Natural killer cell treated with Interleukin-12 subunit alpha and Interleukin-12 subunit beta and Interleukin-15 and Interleukin-18, amount 100 ng/mL, for 72 hours (primary cell): ENCODE measurements around the gene ZNF593. TPM values are rescaled to one million over a fixed set of nuclear protein-coding genes. Genes with fewer than 3 reads are reported as not detected.

Experiments used
- ATAC-seq, 2 donors: fragments of 150-1000 bp; cut with Tn5 transposase in 1 of 2; sonication (Bioruptor Pico), chemical (Tn5 transposase) in 1 of 2; 2 replicates each; pipeline ENCODE4 v1.10.0; 2021
- DNase-seq: peaks from one replicate; pipeline ENCODE4 v3.0.0; 2022; ENCODE audit warnings: low spot score
- H3K27ac Mint-ChIP-seq, 2 donors: 1 replicate in 1 of 2; 2 replicates in 1 of 2; pipeline ENCODE4 v1.8.0; 2022; ENCODE audit warnings: mixed read lengths in 2 of 2, mild to moderate bottlenecking in 1 of 2, moderate library complexity in 1 of 2
- H3K27me3 Mint-ChIP-seq, 2 donors: 1 replicate in 1 of 2; 2 replicates in 1 of 2; pipeline ENCODE4 v1.8.0; 2022; ENCODE audit warnings: mixed read lengths in 2 of 2
- H3K36me3 Mint-ChIP-seq: one replicate; pipeline ENCODE4 v1.8.0; 2022; ENCODE audit warnings: mixed read lengths
- H3K4me1 Mint-ChIP-seq, 2 donors: 1 replicate in 1 of 2; 2 replicates in 1 of 2; pipeline ENCODE4 v1.8.0; 2022; ENCODE audit warnings: low read depth in 2 of 2, mixed read lengths in 2 of 2, mild to moderate bottlenecking in 1 of 2
- H3K4me3 Mint-ChIP-seq: one replicate; pipeline ENCODE4 v1.8.0; 2022; ENCODE audit warnings: mixed read lengths
- H3K9me3 Mint-ChIP-seq: 2 replicates; pipeline ENCODE4 v1.8.0; 2022; ENCODE audit warnings: mixed read lengths
- total RNA-seq, 2 donors: library from RNA; stranded (reverse); gene quantifications; one replicate each; pipeline ENCODE4 v1.2.3, GENCODE V29; 2022

ZNF593 gene
- 10 to 100 TPM; 36.6 to 73.8 TPM for total RNA-seq

- peak within 1 kb of the TSS; percentile 55 to 77 for H3K27ac Mint-ChIP-seq
- no peaks in the 10 kb centered on the region for H3K36me3 Mint-ChIP-seq
- peak; percentile 92 for DNase-seq
- peak; percentile 98 to 99 for ATAC-seq
- peaks cover 5 to 25% of the 10 kb centered on the region in 2 donors for H3K4me1 Mint-ChIP-seq
- H3K4me3 Mint-ChIP-seq: peak within 1 kb of the TSS; percentile 90
- H3K27me3 Mint-ChIP-seq: peaks cover 0 to 12% of the 10 kb centered on the region in 2 donors
- no peaks in the 10 kb centered on the region for H3K9me3 Mint-ChIP-seq
Observed at GRCh38 chr1:26169669-26170471, at the start of gene ZNF593. Gene ZNF593, plus strand, starts transcription at chr1:26169908. Its CDS starts 76 bp downstream, at chr1:26169984.

- H3K4me3 Mint-ChIP-seq: no peak overlapping the region
- DNase-seq (no peak), ATAC-seq (no peak)
- H3K27ac Mint-ChIP-seq: no peak overlapping the region
- peaks cover 19% of the 10 kb centered on the region for H3K36me3 Mint-ChIP-seq
- no peaks in the 10 kb centered on the region for H3K9me3 Mint-ChIP-seq
- peaks cover 0 to 2% of the 10 kb centered on the region in 2 donors for H3K27me3 Mint-ChIP-seq
- H3K4me1 Mint-ChIP-seq: peaks cover 10 to 24% of the 10 kb centered on the region in 2 donors
Observed at GRCh38 chr1:26121854-26122773, 47.6 kb upstream of the ZNF593 start.

- peaks cover 10 to 12% of the 10 kb centered on the region in 2 donors for H3K27me3 Mint-ChIP-seq
- H3K4me3 Mint-ChIP-seq: peak overlapping the region; percentile 26
- H3K4me1 Mint-ChIP-seq: peaks cover 21 to 34% of the 10 kb centered on the region in 2 donors
- DNase-seq (no peak), ATAC-seq (no peak)
- H3K27ac Mint-ChIP-seq: no peak overlapping the region
- peaks cover 15% of the 10 kb centered on the region for H3K36me3 Mint-ChIP-seq
- H3K9me3 Mint-ChIP-seq: no peaks in the 10 kb centered on the region
Observed at GRCh38 chr1:26122988-26123973, 46.4 kb upstream of the ZNF593 start.

GRCh38 chr1:26124418-26125331, 45.0 kb upstream of the ZNF593 start:
- Mint-ChIP-seq H3K4me3 (no peak overlapping the region), H3K27me3 (peaks cover 18 to 20% of the 10 kb centered on the region in 2 donors), H3K4me1 (peaks cover 23 to 39% of the 10 kb centered on the region in 2 donors), H3K9me3 (no peaks in the 10 kb centered on the region), H3K36me3 (peaks cover 15% of the 10 kb centered on the region), H3K27ac (no peak overlapping the region)
- ATAC-seq (no peak), DNase-seq (no peak)

GRCh38 chr1:26125382-26125781, 44.3 kb upstream of the ZNF593 start:
- Mint-ChIP-seq H3K4me3 (no peak overlapping the region), H3K9me3 (no peaks in the 10 kb centered on the region), H3K4me1 (peaks cover 23 to 39% of the 10 kb centered on the region in 2 donors), H3K27ac (peak overlapping the region in 1 of 2 donors; percentile 60), H3K27me3 (peaks cover 18 to 20% of the 10 kb centered on the region in 2 donors), H3K36me3 (peaks cover 15% of the 10 kb centered on the region)
- ATAC-seq (no peak), DNase-seq (no peak)

- H3K36me3 Mint-ChIP-seq: peaks cover 15% of the 10 kb centered on the region
- H3K4me3 Mint-ChIP-seq: peak overlapping the region; percentile 69
- no peaks in the 10 kb centered on the region for H3K9me3 Mint-ChIP-seq
- peak overlapping the region; percentile 60 to 73 for H3K27ac Mint-ChIP-seq
- peaks cover 23 to 39% of the 10 kb centered on the region in 2 donors for H3K4me1 Mint-ChIP-seq
- DNase-seq (no peak), ATAC-seq (no peak)
- H3K27me3 Mint-ChIP-seq: peaks cover 24 to 26% of the 10 kb centered on the region in 2 donors
Observed at GRCh38 chr1:26125946-26126320, 43.8 kb upstream of the ZNF593 start.

GRCh38 chr1:26126321-26127084, 43.2 kb upstream of the ZNF593 start:
- peak; percentile 97 for ATAC-seq
- H3K4me1 Mint-ChIP-seq: peaks cover 23 to 39% of the 10 kb centered on the region in 2 donors
- peak overlapping the region; percentile 69 for H3K4me3 Mint-ChIP-seq

GRCh38 chr1:26127235-26128163, 42.2 kb upstream of the ZNF593 start:
- DNase-seq (no peak), ATAC-seq (no peak)
- no peaks in the 10 kb centered on the region for H3K9me3 Mint-ChIP-seq
- H3K27me3 Mint-ChIP-seq: peaks cover 34 to 40% of the 10 kb centered on the region in 2 donors
- peaks cover 11% of the 10 kb centered on the region for H3K36me3 Mint-ChIP-seq
- peak overlapping the region; percentile 13 to 60 for H3K27ac Mint-ChIP-seq
- peak overlapping the region; percentile 32 for H3K4me3 Mint-ChIP-seq
- H3K4me1 Mint-ChIP-seq: peaks cover 23 to 39% of the 10 kb centered on the region in 2 donors

More at GRCh38 chr1:26126321-26127084, 43.2 kb upstream of the ZNF593 start:
- Mint-ChIP-seq H3K27me3 (peaks cover 29 to 32% of the 10 kb centered on the region in 2 donors), H3K27ac (peak overlapping the region; percentile 60 to 73), H3K36me3 (peaks cover 15% of the 10 kb centered on the region), H3K9me3 (no peaks in the 10 kb centered on the region)
- DNase-seq: peak; percentile 65

GRCh38 chr1:26129778-26130177, 39.9 kb upstream of the ZNF593 start:
- DNase-seq: no peak
- Mint-ChIP-seq H3K4me3 (no peak overlapping the region), H3K27ac (no peak overlapping the region), H3K27me3 (peaks cover 41 to 47% of the 10 kb centered on the region in 2 donors), H3K36me3 (peaks cover 2% of the 10 kb centered on the region), H3K9me3 (no peaks in the 10 kb centered on the region), H3K4me1 (peaks cover 20 to 31% of the 10 kb centered on the region in 2 donors)
- ATAC-seq: no peak

GRCh38 chr1:26130695-26131094, 39.0 kb upstream of the ZNF593 start:
- ATAC-seq (no peak), DNase-seq (no peak)
- Mint-ChIP-seq H3K9me3 (no peaks in the 10 kb centered on the region), H3K27ac (no peak overlapping the region), H3K27me3 (peaks cover 39 to 47% of the 10 kb centered on the region in 2 donors), H3K36me3 (no peaks in the 10 kb centered on the region), H3K4me1 (peaks cover 20 to 26% of the 10 kb centered on the region in 2 donors), H3K4me3 (no peak overlapping the region)
